ENCODE results near the gene CISD3. TPM values are rescaled to one million over a fixed set of nuclear protein-coding genes. Genes with fewer than 3 reads are reported as not detected.

CISD3 gene
- total and polyA plus RNA-seq, 3 experiments from 2014 or later = 58.2 to 73.4 (median 59.6) TPM

Other genes starting within 250 kb of the CISD3 start
- gene SRCIN1, start 124.4 kb upstream of the CISD3 start, total RNA-seq = under 1 TPM; 0.04 to 0.50 TPM
- gene SRCIN1, start 124.4 kb upstream of the CISD3 start, polyA plus RNA-seq = not detected
- gene EPOP, start 55.4 kb upstream of the CISD3 start, total RNA-seq = 10 to 100 TPM; 47.0 to 50.0 TPM
- gene EPOP, start 55.4 kb upstream of the CISD3 start, polyA plus RNA-seq = 0.10 TPM
- 100 to 1,000 TPM; 197 to 202 TPM for gene MLLT6, start 25.1 kb upstream of the CISD3 start, total RNA-seq
- 15.9 TPM for gene MLLT6, start 25.1 kb upstream of the CISD3 start, polyA plus RNA-seq
- under 1 TPM; 0.72 to 0.89 TPM for gene PCGF2, start 18.0 kb downstream of the CISD3 start, total RNA-seq
- 0.09 TPM for gene PCGF2, start 18.0 kb downstream of the CISD3 start, polyA plus RNA-seq
- 100 to 1,000 TPM; 317 to 323 TPM for gene PSMB3, start 22.4 kb downstream of the CISD3 start, total RNA-seq
- gene PSMB3, start 22.4 kb downstream of the CISD3 start, polyA plus RNA-seq = 431 TPM
- 10 to 100 TPM; 43.4 to 44.6 TPM for gene PIP4K2B, start 69.2 kb downstream of the CISD3 start, total RNA-seq
- gene PIP4K2B, start 69.2 kb downstream of the CISD3 start, polyA plus RNA-seq = 17.4 TPM
- gene CWC25, start 95.0 kb downstream of the CISD3 start, total RNA-seq = 10 to 100 TPM; 31.3 to 31.7 TPM
- gene CWC25, start 95.0 kb downstream of the CISD3 start, polyA plus RNA-seq = 11.5 TPM
- 1,000 to 10,000 TPM; 1,857 to 1,911 TPM for gene RPL23, start 123.4 kb downstream of the CISD3 start, total RNA-seq
- 1,010 TPM for gene RPL23, start 123.4 kb downstream of the CISD3 start, polyA plus RNA-seq
- 100 to 1,000 TPM; 128 to 135 TPM for gene LASP1, start 139.7 kb downstream of the CISD3 start, total RNA-seq
- 76.1 TPM for gene LASP1, start 139.7 kb downstream of the CISD3 start, polyA plus RNA-seq
- gene FBXO47, start 237.1 kb downstream of the CISD3 start, total RNA-seq = not detected
- gene FBXO47, start 237.1 kb downstream of the CISD3 start, polyA plus RNA-seq = not detected